ENCODE data around the gene ACBD6.
"Not testable (repeated sequence)": the region's sequence is repeated elsewhere in the genome, so short reads cannot be mapped to it uniquely, and the experiment has no call there.

Gene ACBD6

GRCh38 chr1:180502361-180503279 lies at the start of gene ACBD6:
ACBD6 (minus strand) TSS chr1:180502577; CDS start chr1:180502266, 311 bp downstream.
- Histone ChIP-seq H3K27me3 (ENCODE audit: low read depth, low read length) (no peaks in the 10 kb centered on the region), H3K4me1 (ENCODE audit: control insufficient read depth in 1 of 2, insufficient read depth in 2 of 2, low read length in 2 of 2) (peaks cover 0 to 21% of the 10 kb centered on the region in 2 donors), H3K4me3 (ENCODE audit: low read depth in 1 of 2, low read length in 2 of 2) (peak within 1 kb of the TSS; percentile 96), H3K36me3 (ENCODE audit: control insufficient read depth in 1 of 2, insufficient read depth in 2 of 2, low read length in 2 of 2) (peaks cover 0 to 9% of the 10 kb centered on the region in 2 donors), H3K9me3 (ENCODE audit: control insufficient read depth in 1 of 2, low read length in 2 of 2) (no peaks in the 10 kb centered on the region), H3K27ac (ENCODE audit: low read length) (peak within 1 kb of the TSS; percentile 59)

DNA sequence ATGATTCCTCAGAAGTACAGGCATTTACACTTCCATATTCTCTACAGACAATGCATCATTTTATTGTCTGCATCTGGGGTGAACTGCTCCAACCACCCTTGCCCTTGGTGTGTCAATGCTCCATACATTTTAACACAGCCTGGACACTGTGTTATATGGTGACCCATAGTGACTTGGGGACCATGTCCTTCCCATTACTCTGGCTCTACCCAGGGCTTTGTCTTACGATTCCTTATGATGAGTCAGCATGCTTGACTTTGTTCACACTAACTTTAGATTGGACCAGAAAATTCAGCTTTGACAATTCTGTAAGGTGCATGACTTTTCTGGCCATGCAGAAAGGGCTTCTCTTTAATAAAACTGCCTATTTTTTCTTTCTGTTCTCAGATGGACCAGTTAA lies 49.6 kb upstream of the ACBD6 start:
- H3K4me3 ChIP-seq (ENCODE audit: low read depth in 1 of 2, low read length in 2 of 2), result no peak overlapping the region
- H3K27me3 ChIP-seq (ENCODE audit: low read depth, low read length), result no peaks in the 10 kb centered on the region
- H3K36me3 ChIP-seq (ENCODE audit: control insufficient read depth in 1 of 2, insufficient read depth in 2 of 2, low read length in 2 of 2), result no peaks in the 10 kb centered on the region
- H3K9me3 ChIP-seq (ENCODE audit: control insufficient read depth in 1 of 2, low read length in 2 of 2), result no peaks in the 10 kb centered on the region
- no peaks in the 10 kb centered on the region for H3K4me1 ChIP-seq (ENCODE audit: control insufficient read depth in 1 of 2, insufficient read depth in 2 of 2, low read length in 2 of 2)
- no peak overlapping the region for H3K27ac ChIP-seq (ENCODE audit: low read length)

- Histone ChIP-seq H3K4me1 (ENCODE audit: control insufficient read depth in 1 of 2, insufficient read depth in 2 of 2, low read length in 2 of 2) (no peaks in the 10 kb centered on the region), H3K9me3 (ENCODE audit: control insufficient read depth in 1 of 2, low read length in 2 of 2) (no peaks in the 10 kb centered on the region), H3K27me3 (ENCODE audit: low read depth, low read length) (no peaks in the 10 kb centered on the region), H3K36me3 (ENCODE audit: control insufficient read depth in 1 of 2, insufficient read depth in 2 of 2, low read length in 2 of 2) (no peaks in the 10 kb centered on the region), H3K4me3 (ENCODE audit: low read depth in 1 of 2, low read length in 2 of 2) (no peak overlapping the region), H3K27ac (ENCODE audit: low read length) (no peak overlapping the region)
These were observed 47.9 kb upstream of the ACBD6 start for GRCh38 chr1:180550241-180550640.

GRCh38 chr1:180549770-180550169 lies 47.4 kb upstream of the ACBD6 start:
- not testable (repeated sequence) for H3K27me3 ChIP-seq (ENCODE audit: low read depth, low read length); H3K9me3 ChIP-seq (ENCODE audit: control insufficient read depth in 1 of 2, low read length in 2 of 2); H3K4me1 ChIP-seq (ENCODE audit: control insufficient read depth in 1 of 2, insufficient read depth in 2 of 2, low read length in 2 of 2); H3K36me3 ChIP-seq (ENCODE audit: control insufficient read depth in 1 of 2, insufficient read depth in 2 of 2, low read length in 2 of 2); H3K4me3 ChIP-seq (ENCODE audit: low read depth in 1 of 2, low read length in 2 of 2); H3K27ac ChIP-seq (ENCODE audit: low read length)

DNA sequence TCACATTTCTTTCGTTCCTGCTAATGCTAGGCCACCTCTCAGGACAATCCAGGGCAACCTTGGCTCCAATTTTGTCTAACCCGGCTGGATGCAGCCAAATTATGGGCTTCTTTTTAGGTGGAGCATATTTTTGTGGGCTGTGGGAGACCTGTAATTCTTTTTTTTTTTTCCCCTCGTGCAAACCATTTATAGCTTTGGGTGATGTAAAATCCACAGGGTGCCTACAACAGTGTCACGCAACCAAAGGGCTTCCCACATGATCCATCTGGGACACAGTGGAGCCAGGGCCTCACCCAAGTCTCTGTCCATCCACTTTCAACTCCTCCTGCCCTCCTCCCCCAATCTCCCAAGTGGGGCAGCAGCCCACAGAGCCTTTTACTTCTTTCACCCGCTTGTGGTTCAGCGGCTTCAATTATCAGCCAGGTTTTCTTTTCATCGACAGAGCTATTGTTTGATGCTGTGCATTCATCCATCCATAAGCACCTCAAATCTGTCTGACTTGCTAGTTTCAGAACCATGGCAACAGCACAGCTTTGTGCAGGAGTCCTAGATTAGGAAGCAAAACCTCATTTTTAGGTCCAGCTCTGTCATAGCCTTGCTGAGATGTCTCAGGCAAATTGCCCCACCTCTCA lies 46.4 kb upstream of the ACBD6 start:
- no peaks in the 10 kb centered on the region for H3K36me3 ChIP-seq (ENCODE audit: control insufficient read depth in 1 of 2, insufficient read depth in 2 of 2, low read length in 2 of 2)
- H3K27me3 ChIP-seq (ENCODE audit: low read depth, low read length), result no peaks in the 10 kb centered on the region
- no peaks in the 10 kb centered on the region for H3K4me1 ChIP-seq (ENCODE audit: control insufficient read depth in 1 of 2, insufficient read depth in 2 of 2, low read length in 2 of 2)
- H3K27ac ChIP-seq (ENCODE audit: low read length), result no peak overlapping the region
- no peaks in the 10 kb centered on the region for H3K9me3 ChIP-seq (ENCODE audit: control insufficient read depth in 1 of 2, low read length in 2 of 2)
- H3K4me3 ChIP-seq (ENCODE audit: low read depth in 1 of 2, low read length in 2 of 2), result no peak overlapping the region

- no peak overlapping the region for H3K27ac ChIP-seq (ENCODE audit: low read length)
- no peaks in the 10 kb centered on the region for H3K9me3 ChIP-seq (ENCODE audit: control insufficient read depth in 1 of 2, low read length in 2 of 2)
- peaks cover 4 to 9% of the 10 kb centered on the region in 2 donors for H3K4me1 ChIP-seq (ENCODE audit: control insufficient read depth in 1 of 2, insufficient read depth in 2 of 2, low read length in 2 of 2)
These were observed 43.6 kb upstream of the ACBD6 start for GRCh38 chr1:180545991-180546390.

DNA sequence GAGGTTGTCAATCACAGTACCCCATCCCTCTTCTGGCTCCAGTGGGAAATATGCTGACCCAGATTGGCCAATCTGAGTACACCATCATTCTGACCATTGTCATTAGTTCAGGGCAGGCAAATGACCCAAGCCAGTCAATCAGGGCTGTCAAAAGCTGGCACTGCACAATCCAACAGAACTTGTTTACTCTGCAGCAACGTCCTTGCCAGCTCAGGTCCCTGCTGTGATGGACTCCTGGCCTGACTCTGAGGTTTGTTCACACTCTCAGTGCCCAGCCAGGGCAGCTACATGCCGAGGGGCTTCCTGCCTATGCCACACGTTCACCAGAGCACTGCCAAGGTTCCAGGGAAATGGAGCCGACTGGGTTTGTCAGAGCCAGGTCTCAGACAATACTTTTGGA lies 41.7 kb upstream of the ACBD6 start:
- Histone ChIP-seq H3K4me3 (ENCODE audit: low read depth in 1 of 2, low read length in 2 of 2) (no peak overlapping the region), H3K36me3 (ENCODE audit: control insufficient read depth in 1 of 2, insufficient read depth in 2 of 2, low read length in 2 of 2) (no peaks in the 10 kb centered on the region), H3K4me1 (ENCODE audit: control insufficient read depth in 1 of 2, insufficient read depth in 2 of 2, low read length in 2 of 2) (peaks cover 4 to 9% of the 10 kb centered on the region in 2 donors), H3K27me3 (ENCODE audit: low read depth, low read length) (no peaks in the 10 kb centered on the region), H3K27ac (ENCODE audit: low read length) (no peak overlapping the region), H3K9me3 (ENCODE audit: control insufficient read depth in 1 of 2, low read length in 2 of 2) (no peaks in the 10 kb centered on the region)

More at GRCh38 chr1:180545991-180546390, 43.6 kb upstream of the ACBD6 start:
- Histone ChIP-seq H3K27me3 (ENCODE audit: low read depth, low read length) (no peaks in the 10 kb centered on the region), H3K4me3 (ENCODE audit: low read depth in 1 of 2, low read length in 2 of 2) (no peak overlapping the region), H3K36me3 (ENCODE audit: control insufficient read depth in 1 of 2, insufficient read depth in 2 of 2, low read length in 2 of 2) (no peaks in the 10 kb centered on the region)

GRCh38 chr1:180542838-180543145 lies 40.4 kb upstream of the ACBD6 start:
- Histone ChIP-seq H3K27ac (ENCODE audit: low read length) (peak overlapping the region; percentile 51), H3K4me3 (ENCODE audit: low read depth in 1 of 2, low read length in 2 of 2) (no peak overlapping the region), H3K36me3 (ENCODE audit: control insufficient read depth in 1 of 2, insufficient read depth in 2 of 2, low read length in 2 of 2) (no peaks in the 10 kb centered on the region), H3K9me3 (ENCODE audit: control insufficient read depth in 1 of 2, low read length in 2 of 2) (no peaks in the 10 kb centered on the region), H3K4me1 (ENCODE audit: control insufficient read depth in 1 of 2, insufficient read depth in 2 of 2, low read length in 2 of 2) (peaks cover 4 to 9% of the 10 kb centered on the region in 2 donors), H3K27me3 (ENCODE audit: low read depth, low read length) (no peaks in the 10 kb centered on the region)

GRCh38 chr1:180542113-180542837 lies 39.9 kb upstream of the ACBD6 start:
- Histone ChIP-seq H3K4me1 (ENCODE audit: control insufficient read depth in 1 of 2, insufficient read depth in 2 of 2, low read length in 2 of 2) (peaks cover 4 to 9% of the 10 kb centered on the region in 2 donors), H3K27ac (ENCODE audit: low read length) (peak overlapping the region; percentile 51), H3K9me3 (ENCODE audit: control insufficient read depth in 1 of 2, low read length in 2 of 2) (no peaks in the 10 kb centered on the region), H3K27me3 (ENCODE audit: low read depth, low read length) (no peaks in the 10 kb centered on the region), H3K4me3 (ENCODE audit: low read depth in 1 of 2, low read length in 2 of 2) (no peak overlapping the region), H3K36me3 (ENCODE audit: control insufficient read depth in 1 of 2, insufficient read depth in 2 of 2, low read length in 2 of 2) (no peaks in the 10 kb centered on the region)

DNA sequence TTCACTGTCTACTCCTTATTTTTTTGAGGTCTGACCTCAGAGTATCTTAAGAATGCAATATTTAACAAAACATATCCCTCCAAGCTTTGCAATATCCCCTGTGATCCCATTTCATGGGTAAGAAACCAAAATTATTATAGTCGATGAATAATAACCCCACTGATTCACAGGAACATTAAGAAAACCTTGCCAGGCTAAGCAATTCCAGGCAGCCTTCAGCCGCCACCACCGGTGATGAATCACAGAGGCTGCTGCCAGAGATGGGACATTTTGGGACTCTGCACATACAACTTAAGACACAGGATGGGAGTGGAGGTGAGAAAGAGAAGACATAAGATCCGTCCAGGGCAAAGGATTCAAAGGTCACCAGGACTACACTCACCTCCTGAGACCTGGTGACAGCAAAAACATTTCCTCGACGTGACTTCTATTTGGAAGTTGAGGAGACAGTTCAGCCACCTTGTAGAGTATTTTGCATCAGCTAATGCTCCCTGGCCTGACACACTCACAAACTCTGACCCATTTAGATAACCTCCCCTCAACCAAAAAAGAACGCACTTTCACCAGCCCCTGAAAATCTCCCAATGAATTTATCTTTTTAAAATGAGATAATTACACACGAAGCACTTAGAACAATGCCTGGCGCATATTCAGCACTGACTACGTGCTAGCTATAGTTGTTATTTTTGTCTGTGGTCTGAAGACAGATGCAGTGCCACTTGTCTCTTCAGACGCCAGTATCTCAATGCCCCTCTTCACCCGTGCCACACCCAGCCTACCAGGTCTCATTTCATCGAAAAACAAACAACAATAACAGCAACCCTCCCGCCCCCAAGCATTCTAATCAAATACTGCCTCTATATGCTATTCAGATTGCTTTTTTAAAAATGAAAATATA lies 38.6 kb upstream of the ACBD6 start:
- peaks cover 4 to 9% of the 10 kb centered on the region in 2 donors for H3K4me1 ChIP-seq (ENCODE audit: control insufficient read depth in 1 of 2, insufficient read depth in 2 of 2, low read length in 2 of 2)
- H3K27me3 ChIP-seq (ENCODE audit: low read depth, low read length), result no peaks in the 10 kb centered on the region
- no peak overlapping the region for H3K4me3 ChIP-seq (ENCODE audit: low read depth in 1 of 2, low read length in 2 of 2)
- no peaks in the 10 kb centered on the region for H3K36me3 ChIP-seq (ENCODE audit: control insufficient read depth in 1 of 2, insufficient read depth in 2 of 2, low read length in 2 of 2)
- no peak overlapping the region for H3K27ac ChIP-seq (ENCODE audit: low read length)
- no peaks in the 10 kb centered on the region for H3K9me3 ChIP-seq (ENCODE audit: control insufficient read depth in 1 of 2, low read length in 2 of 2)
